PFSK-1 (cell line): Measurements from ENCODE around the gene MARK4.

Experiments used
- FOXP2 ChIP-seq: optimal IDR thresholded peaks from 2 replicates; pipeline ENCODE3; 2011; ENCODE audit warnings: borderline replicate concordance, control low read depth, inconsistent platforms; ENCODE audit not compliant: insufficient read depth; ENCODE audit errors: extremely low read length, extremely low read depth
- POLR2AphosphoS5 ChIP-seq: IDR thresholded peaks from 2 replicates; pipeline ENCODE4 v1.6.1; 2012; ENCODE audit warnings: low read depth, mild to moderate bottlenecking, control low read depth, low read length, moderate library complexity
- REST ChIP-seq, 2 experiments: IDR thresholded peaks; 2 replicates each; pipeline versions ENCODE4 v1.6.1 to v1.8.0; 2011 to 2012; ENCODE audit warnings: low read depth in 2 of 2, low read length in 2 of 2, control low read depth in 1 of 2, inconsistent platforms in 1 of 2, mild to moderate bottlenecking in 1 of 2, moderate library complexity in 1 of 2; ENCODE audit not compliant: insufficient read depth in 1 of 2
- SIN3A ChIP-seq: IDR thresholded peaks from 2 replicates; pipeline ENCODE4 v1.6.1; 2012; ENCODE audit warnings: mild to moderate bottlenecking, low read length, moderate library complexity, borderline replicate concordance; ENCODE audit not compliant: insufficient read depth
- TAF1 ChIP-seq: IDR thresholded peaks from 2 replicates; pipeline ENCODE4 v1.6.1; 2012; ENCODE audit warnings: low read length, control low read depth, borderline replicate concordance; ENCODE audit not compliant: insufficient read depth

MARK4 gene

GRCh38 chr19:45340899-45341453, 89.9 kb downstream of the MARK4 start:
- TF ChIP-seq SIN3A (no peak), FOXP2 (no peak), POLR2AphosphoS5 (no peak), REST (IDR thresholded peaks at IDR 0.05; ENCODE audit: insufficient read depth in 1 of 2, low read depth in 2 of 2, low read length in 2 of 2) (no peak), TAF1 (no peak)

GRCh38 chr19:45342911-45343310, 91.8 kb downstream of the MARK4 start:
- TF ChIP-seq POLR2AphosphoS5 (no peak), TAF1 (no peak), SIN3A (no peak), REST (IDR thresholded peaks at IDR 0.05; ENCODE audit: insufficient read depth in 1 of 2, low read depth in 2 of 2, low read length in 2 of 2) (no peak)

DNA sequence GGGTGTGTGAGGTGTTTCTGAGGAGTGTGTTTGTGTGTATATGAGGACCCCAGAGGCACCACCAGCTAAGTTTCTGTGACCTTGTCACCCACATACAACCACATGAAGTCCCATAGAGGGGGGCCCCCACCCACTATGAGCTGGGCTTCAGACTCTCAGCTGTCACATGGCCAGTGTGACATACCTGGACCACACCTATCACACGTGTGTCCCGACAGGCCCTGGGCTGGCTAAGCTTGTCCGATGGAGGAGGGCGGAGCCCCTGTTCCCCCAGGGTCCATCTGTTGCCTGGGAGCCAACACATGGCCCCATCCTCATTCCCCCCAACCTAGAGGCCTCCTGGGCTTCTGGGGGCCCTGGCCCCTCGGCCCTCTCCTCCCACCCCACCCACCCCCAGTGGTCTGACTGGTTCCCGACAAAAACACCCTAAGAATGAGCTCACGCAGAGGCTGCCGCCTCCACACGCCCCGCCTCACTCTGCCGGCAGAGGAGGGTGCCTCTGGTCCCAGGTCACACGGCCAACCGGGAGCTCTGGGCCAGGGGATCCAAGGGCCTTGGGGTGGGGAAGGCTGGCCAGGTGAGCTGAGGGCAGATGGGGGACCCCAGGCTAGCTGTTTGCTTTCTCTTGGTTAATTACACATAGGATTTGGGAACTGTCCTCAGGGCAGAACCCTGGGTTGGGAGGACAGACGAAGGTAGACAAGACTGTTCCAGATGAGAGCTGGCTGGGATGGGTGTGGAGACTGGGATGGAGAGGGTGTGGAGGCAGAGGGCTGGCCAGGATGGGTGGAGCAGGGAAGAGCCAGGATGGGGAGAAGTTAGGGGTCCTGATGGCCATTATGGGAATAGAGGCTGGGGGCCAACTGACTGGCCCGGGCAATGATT, 93.8 kb downstream of the MARK4 start:
- TF ChIP-seq FOXP2, result no peak
- TF ChIP-seq SIN3A, result no peak
- no peak for TF ChIP-seq REST (IDR thresholded peaks at IDR 0.05; ENCODE audit: insufficient read depth in 1 of 2, low read depth in 2 of 2, low read length in 2 of 2)
- no peak for TF ChIP-seq TAF1
- no peak for TF ChIP-seq POLR2AphosphoS5

GRCh38 chr19:45345506-45345860, 94.4 kb downstream of the MARK4 start:
- TF ChIP-seq SIN3A, result no peak
- TF ChIP-seq REST (IDR thresholded peaks at IDR 0.05; ENCODE audit: insufficient read depth in 1 of 2, low read depth in 2 of 2, low read length in 2 of 2), result no peak
- no peak for TF ChIP-seq POLR2AphosphoS5

DNA sequence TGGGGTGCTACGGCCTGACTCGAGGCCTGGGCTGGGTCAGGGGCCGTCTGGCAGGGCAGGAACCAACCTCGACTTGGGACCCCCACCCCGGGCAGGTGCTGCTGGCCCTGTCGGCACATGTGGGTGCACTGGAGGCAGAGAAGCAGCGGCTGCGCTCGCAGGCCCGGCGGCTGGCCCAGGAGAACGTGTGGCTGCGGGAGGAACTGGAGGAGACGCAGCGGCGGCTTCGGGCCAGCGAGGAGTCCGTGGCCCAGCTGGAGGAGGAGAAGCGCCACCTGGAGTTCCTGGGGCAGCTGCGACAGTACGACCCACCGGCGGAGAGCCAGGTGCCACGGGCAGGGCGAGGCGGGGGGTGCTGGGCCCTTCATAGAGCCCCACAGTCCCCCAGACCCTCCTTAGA, 95.4 kb downstream of the MARK4 start:
- TF ChIP-seq TAF1 (no peak), SIN3A (no peak), POLR2AphosphoS5 (no peak), REST (IDR thresholded peaks at IDR 0.05; ENCODE audit: insufficient read depth in 1 of 2, low read depth in 2 of 2, low read length in 2 of 2) (no peak), FOXP2 (no peak)
